GM23248 (cell line): ENCODE measurements around the gene SGF29. TPM values are rescaled to one million over a fixed set of nuclear protein-coding genes. Genes with fewer than 3 reads are reported as not detected.

Source experiments
- DNase-seq: peaks from one replicate; pipeline ENCODE4 v3.0.0-alpha.2; 2015
- H2AFZ ChIP-seq: fragments of 200-600 bp; sonication (generic); 2 replicates; pipeline ENCODE4 v1.6.1; 2016; ENCODE audit warnings: antibody characterized with exemption
- H3F3A ChIP-seq: fragments of 200-600 bp; sonication (generic); 2 replicates; pipeline ENCODE4 v1.6.1; 2016; ENCODE audit warnings: mild to moderate bottlenecking, antibody characterized with exemption, mixed run types; ENCODE audit not compliant: insufficient read depth
- H3K27ac ChIP-seq: fragments of 200-600 bp; sonication (generic); 2 replicates; pipeline ENCODE4 v1.5.1; 2016; ENCODE audit warnings: mild to moderate bottlenecking
- H3K27me3 ChIP-seq: fragments of 200-600 bp; sonication (generic); replicated peaks from 2 replicates; pipeline ENCODE4 v1.6.1; 2016; ENCODE audit warnings: mild to moderate bottlenecking; ENCODE audit not compliant: insufficient read depth
- H3K36me3 ChIP-seq: fragments of 200-600 bp; sonication (generic); 2 replicates; pipeline ENCODE4 v1.6.1; 2016; ENCODE audit warnings: low read depth, mild to moderate bottlenecking
- H3K4me1 ChIP-seq: fragments of 200-600 bp; sonication (generic); 2 replicates; pipeline ENCODE4 v1.6.1; 2016; ENCODE audit warnings: mild to moderate bottlenecking; ENCODE audit not compliant: insufficient read depth
- H3K4me2 ChIP-seq: fragments of 200-600 bp; sonication (generic); one replicate; pipeline ENCODE4 v1.6.1; 2016; ENCODE audit warnings: mild to moderate bottlenecking; ENCODE audit not compliant: unreplicated experiment
- H3K4me3 ChIP-seq: fragments of 200-600 bp; sonication (generic); 2 replicates; pipeline ENCODE4 v1.5.1; 2016; ENCODE audit warnings: mild to moderate bottlenecking
- H3K79me2 ChIP-seq: fragments of 200-600 bp; sonication (generic); 2 replicates; pipeline ENCODE4 v1.6.1; 2016; ENCODE audit warnings: mild to moderate bottlenecking; ENCODE audit not compliant: insufficient read depth
- H3K9ac ChIP-seq: fragments of 200-600 bp; sonication (generic); 2 replicates; pipeline ENCODE4 v1.6.1; 2016; ENCODE audit warnings: mild to moderate bottlenecking
- H3K9me2 ChIP-seq: fragments of 200-600 bp; sonication (generic); 2 replicates; pipeline ENCODE4 v1.6.1; 2016; ENCODE audit warnings: mixed run types, mild to moderate bottlenecking, moderate library complexity; ENCODE audit not compliant: insufficient read depth
- H3K9me3 ChIP-seq: fragments of 200-600 bp; sonication (generic); one replicate; pipeline ENCODE4 v1.6.1; 2017; ENCODE audit warnings: low read depth
- H4K20me1 ChIP-seq: fragments of 200-600 bp; sonication (generic); 2 replicates; pipeline ENCODE4 v1.6.0; 2016; ENCODE audit not compliant: insufficient read depth
- EZH2 ChIP-seq: fragments of 200-600 bp; sonication (generic); IDR thresholded peaks from 2 replicates; pipeline ENCODE4 v1.6.1; 2018; ENCODE audit warnings: antibody characterized with exemption, mild to moderate bottlenecking; ENCODE audit not compliant: insufficient read depth, poor library complexity, severe bottlenecking
- EZH2phosphoT487 ChIP-seq: fragments of 200-600 bp; sonication (generic); IDR thresholded peaks from 2 replicates; pipeline ENCODE4 v1.6.1; 2018; ENCODE audit warnings: antibody characterized with exemption, moderate library complexity, mild to moderate bottlenecking, low read depth; ENCODE audit not compliant: insufficient read depth
- WGBS, 2 experiments: methylation state at CpG; one replicate each; pipeline ENCODE4 v1.1.6; 2015 to 2017; ENCODE audit warnings: low lambda C conversion rate in 2 of 2, low coverage in 1 of 2; ENCODE audit errors: missing lambda C conversion rate in 2 of 2; 5-methylcytosine and 5-hydroxymethylcytosine counted together
- in situ Hi-C: fragments of 300-500 bp; cut with MboI; formaldehyde crosslinking; loops from 2 replicates; pipeline ENCODE4 v1.15.0; 2020
- polyA plus RNA-seq: library from polyadenylated mRNA; unstranded; fragments of >200 nt; fragmentation: Nextera tagmentation; extraction: Ambion mirVana; gene quantifications from 2 replicates; pipeline ENCODE4 v1.2.1, GENCODE V29; 2016
- total RNA-seq: library from RNA; depleted of rRNA; stranded (reverse); fragments of >200 nt; shearing (Covaris generic); gene quantifications from 2 replicates; pipeline ENCODE4 v1.2.3, GENCODE V29; 2014

Gene SGF29
- total and polyA plus RNA-seq, 2 experiments from 2014 or later, result 6.3 to 9.9 TPM

DNA sequence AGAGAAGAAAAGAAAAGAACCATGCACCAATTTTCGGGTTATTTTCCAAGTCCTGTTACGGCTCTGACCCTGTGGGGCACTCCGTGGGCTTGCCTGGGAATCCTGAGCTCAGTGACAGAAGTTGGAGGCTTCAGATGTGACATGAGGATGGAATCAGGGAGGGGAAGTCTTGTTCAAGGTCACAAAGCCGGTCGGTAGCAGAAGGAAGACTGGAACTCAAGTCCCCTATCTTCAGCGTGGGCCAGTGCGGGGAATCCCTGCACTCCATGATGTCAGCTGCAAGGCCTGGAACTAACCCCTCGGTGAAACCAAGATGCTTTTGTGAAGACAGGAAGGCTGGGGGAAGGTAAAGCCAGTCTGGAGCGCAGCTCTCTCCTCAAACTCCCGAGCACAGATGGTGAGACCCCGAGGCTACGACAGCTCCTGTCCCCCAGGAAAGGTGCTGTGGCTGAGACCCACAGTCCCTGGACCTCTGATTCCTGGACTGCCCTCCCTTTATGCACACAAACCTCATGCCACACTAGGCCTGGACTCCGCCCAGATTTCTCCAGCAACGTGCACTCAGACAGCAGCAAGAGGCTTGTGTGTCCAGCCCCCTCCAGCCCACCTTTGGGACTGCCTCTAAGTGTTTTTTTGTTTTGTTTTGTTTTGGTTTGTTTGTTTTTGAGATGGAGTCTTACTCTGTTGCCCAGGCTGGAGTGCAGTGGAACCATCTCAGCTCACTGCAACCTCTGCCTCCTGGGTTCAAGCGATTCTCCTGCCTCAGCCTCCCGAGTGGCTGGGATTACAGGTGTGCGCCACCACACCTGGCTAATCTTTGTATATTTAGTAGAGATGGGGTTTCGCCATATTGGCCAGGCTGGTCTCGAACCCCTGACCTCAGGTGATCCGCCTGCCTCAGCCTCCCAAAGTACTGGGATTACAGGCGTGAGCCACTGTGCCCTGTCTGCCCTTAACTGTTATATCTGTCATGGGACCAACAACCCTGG, 41.6 kb upstream of the SGF29 start:
- DNase-seq, result no peak
- no peak overlapping the region for H3K4me2 ChIP-seq
- H4K20me1 ChIP-seq, result no peaks in the 10 kb centered on the region
- in situ Hi-C loops, result no loop called here
- H3K79me2 ChIP-seq, result no peaks in the 10 kb centered on the region
- WGBS, 2 experiments, result 77 to 79% methylated on average over 21 of the region's 21 CpGs
- no peak overlapping the region for H3K4me3 ChIP-seq
- H3K36me3 ChIP-seq, result no peaks in the 10 kb centered on the region
- no peaks in the 10 kb centered on the region for H3K27me3 ChIP-seq
- no peak overlapping the region for H3K9ac ChIP-seq
- H2AFZ ChIP-seq, result no peak overlapping the region
- H3K4me1 ChIP-seq, result no peaks in the 10 kb centered on the region
- no peak overlapping the region for H3K27ac ChIP-seq
- H3K9me2 ChIP-seq, result no peaks in the 10 kb centered on the region
- no peaks in the 10 kb centered on the region for H3K9me3 ChIP-seq
- H3F3A ChIP-seq, result no peaks in the 10 kb centered on the region
- no peak for TF ChIP-seq EZH2
- no peak for TF ChIP-seq EZH2phosphoT487

DNA sequence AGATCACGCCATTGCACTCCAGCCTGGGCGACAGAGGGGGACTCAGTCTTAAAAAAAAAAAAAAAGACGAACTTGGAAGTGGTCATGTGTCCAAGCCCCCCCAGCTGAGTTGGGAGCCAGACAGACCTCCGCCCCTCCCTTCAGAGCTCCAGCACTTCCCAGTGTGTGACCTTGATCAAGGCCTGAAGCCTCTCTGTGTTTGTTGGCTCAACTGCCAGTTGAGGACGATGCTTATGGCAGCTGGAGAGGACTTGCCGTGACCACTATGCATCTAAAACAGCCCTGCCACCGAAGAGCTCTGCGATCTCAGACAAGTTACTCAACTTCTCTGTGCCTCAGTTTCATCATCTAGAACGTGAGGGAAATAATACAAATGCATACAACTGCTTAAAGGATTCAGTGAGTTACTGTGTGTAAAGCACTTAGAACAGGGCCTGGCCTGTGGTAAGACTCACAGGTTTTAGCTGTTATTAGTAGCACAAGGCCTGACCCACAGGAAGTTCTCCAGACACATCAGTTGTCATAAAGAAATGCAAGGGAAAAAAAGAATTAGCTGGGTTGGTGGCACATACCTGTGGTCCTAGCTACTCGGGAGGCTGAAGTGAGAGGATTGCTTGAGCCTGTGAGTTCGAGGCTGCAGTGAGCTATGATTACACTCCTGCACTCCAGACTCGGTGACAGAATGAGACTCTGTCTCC, 40.1 kb upstream of the SGF29 start:
- no peak overlapping the region for H3K9ac ChIP-seq
- no peaks in the 10 kb centered on the region for H3K79me2 ChIP-seq
- H3K36me3 ChIP-seq, result no peaks in the 10 kb centered on the region
- no peak overlapping the region for H3K27ac ChIP-seq
- H4K20me1 ChIP-seq, result no peaks in the 10 kb centered on the region
- H3K27me3 ChIP-seq, result no peaks in the 10 kb centered on the region
- H3F3A ChIP-seq, result no peaks in the 10 kb centered on the region
- no peak overlapping the region for H3K4me3 ChIP-seq
- no peak for DNase-seq
- in situ Hi-C loops, result no loop called here
- no peak for TF ChIP-seq EZH2
- no peak for TF ChIP-seq EZH2phosphoT487
- no peak overlapping the region for H3K4me2 ChIP-seq
- no peaks in the 10 kb centered on the region for H3K9me2 ChIP-seq
- no peaks in the 10 kb centered on the region for H3K9me3 ChIP-seq
- WGBS, 2 experiments, result 65 to 70% methylated on average over 9 to 12 of the region's 12 CpGs
- 0 out of 2 replicates have a peak overlapping the region, but pooled peaks have one; percentile 19 for H2AFZ ChIP-seq
- no peaks in the 10 kb centered on the region for H3K4me1 ChIP-seq

DNA sequence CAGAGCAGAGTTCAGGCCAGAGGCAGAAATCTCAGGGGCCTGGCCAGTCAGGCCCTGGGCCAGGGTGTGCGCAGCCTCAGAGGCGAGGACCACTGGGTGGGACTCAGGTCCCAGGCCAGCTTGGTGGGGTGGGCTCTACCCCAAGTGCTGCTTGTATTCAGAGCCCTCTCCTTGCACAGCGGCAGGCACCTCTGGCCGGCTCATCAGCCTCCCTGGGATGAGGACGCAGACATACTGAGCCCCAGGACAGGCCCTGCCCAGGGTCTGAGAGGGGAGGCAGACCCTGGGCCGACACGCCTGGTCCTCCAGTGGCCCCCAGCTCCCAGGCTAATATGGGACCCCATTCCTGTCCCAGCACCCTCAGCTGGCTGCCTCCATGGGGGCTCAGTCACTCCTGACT, 39.5 kb upstream of the SGF29 start:
- no peak overlapping the region for H3K4me2 ChIP-seq
- no peaks in the 10 kb centered on the region for H3K4me1 ChIP-seq
- no peak overlapping the region for H3K4me3 ChIP-seq
- in situ Hi-C loops, result no loop called here
- no peaks in the 10 kb centered on the region for H3K27me3 ChIP-seq
- no peak for DNase-seq
- WGBS, 2 experiments, result 81 to 84% methylated on average over 6 to 7 of the region's 7 CpGs
- no peaks in the 10 kb centered on the region for H3K79me2 ChIP-seq
- TF ChIP-seq EZH2phosphoT487, result no peak
- no peak for TF ChIP-seq EZH2
- H3K36me3 ChIP-seq, result no peaks in the 10 kb centered on the region
- H3K9ac ChIP-seq, result no peak overlapping the region
- no peaks in the 10 kb centered on the region for H3F3A ChIP-seq
- H3K9me3 ChIP-seq, result no peaks in the 10 kb centered on the region
- H3K9me2 ChIP-seq, result no peaks in the 10 kb centered on the region
- H4K20me1 ChIP-seq, result no peaks in the 10 kb centered on the region
- no peak overlapping the region for H3K27ac ChIP-seq
- H2AFZ ChIP-seq, result no peak overlapping the region

DNA sequence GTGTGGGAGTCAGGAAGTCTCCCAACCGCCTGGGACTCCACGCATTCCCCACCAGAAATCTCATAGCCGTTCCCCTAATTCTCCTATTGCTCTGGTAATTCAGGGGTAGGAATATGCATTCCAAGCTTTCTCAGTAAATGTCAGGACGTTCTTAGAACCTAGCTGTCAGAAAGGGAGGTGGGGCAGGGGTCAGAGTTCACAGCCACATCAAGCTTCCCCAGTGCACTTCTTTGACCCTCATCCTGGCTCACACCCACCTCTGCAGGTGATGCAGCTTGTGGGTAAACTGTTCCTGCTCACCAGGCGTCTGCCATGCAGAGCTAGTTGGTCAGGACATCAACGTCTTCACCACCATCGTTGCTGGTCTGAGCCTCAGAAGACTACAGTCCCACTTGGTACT, 33.0 kb upstream of the SGF29 start:
- no peak for DNase-seq
- no peaks in the 10 kb centered on the region for H3K36me3 ChIP-seq
- in situ Hi-C loops, result no loop called here

More for the DNA sequence above, 33.0 kb upstream of the SGF29 start:
- Histone ChIP-seq H3K4me3 (no peak overlapping the region), H3K9me2 (no peaks in the 10 kb centered on the region), H3K27me3 (no peaks in the 10 kb centered on the region), H3K9me3 (no peaks in the 10 kb centered on the region), H3K79me2 (no peaks in the 10 kb centered on the region), H3F3A (no peaks in the 10 kb centered on the region), H3K27ac (no peak overlapping the region), H3K4me2 (no peak overlapping the region), H3K4me1 (no peaks in the 10 kb centered on the region), H2AFZ (no peak overlapping the region), H4K20me1 (no peaks in the 10 kb centered on the region), H3K9ac (no peak overlapping the region)
- WGBS, 2 experiments, result 66 to 68% methylated on average over 7 of the region's 7 CpGs
- TF ChIP-seq EZH2phosphoT487, result no peak
- no peak for TF ChIP-seq EZH2
